AG04450 (cell line): ENCODE data around the gene MAFG. TPM values are rescaled to one million over a fixed set of nuclear protein-coding genes. Genes with fewer than 3 reads are reported as not detected.

Source experiments
- CTCF ChIA-PET: fragments of 300-600, 350-600 bp; formaldehyde crosslinking; extraction: SDS; loops from one replicate; lab custom pipeline; 2022; ENCODE audit warnings: antibody characterized with exemption, inconsistent platforms; lab: Charles Lee
- POLR2A ChIA-PET: fragments of 350-600 bp; formaldehyde crosslinking; extraction: SDS; loops from one replicate; lab custom pipeline; 2021; ENCODE audit warnings: antibody characterized with exemption, inconsistent platforms; lab: Yijun Ruan, JAX
- DNase-seq: peaks from one replicate; pipeline ENCODE4 v3.0.0-alpha.2; 2011; ENCODE audit warnings: low read depth, low spot score
- H3K27ac ChIP-seq: one replicate; pipeline ENCODE4 v1.5.1; 2012; ENCODE audit warnings: low read depth, low read length, control low read depth
- H3K27me3 ChIP-seq: one replicate; pipeline ENCODE4 v1.6.0; 2012; ENCODE audit warnings: low read length; ENCODE audit not compliant: control insufficient read depth, insufficient read depth
- H3K4me3 ChIP-seq: 2 replicates; pipeline ENCODE4 v1.5.1; 2011; ENCODE audit warnings: mild to moderate bottlenecking, low read depth, low read length, control low read depth
- H3K9me3 ChIP-seq: 2 replicates; pipeline ENCODE4 v1.5.1; 2012; ENCODE audit warnings: low read length; ENCODE audit not compliant: control insufficient read depth, insufficient read depth
- CTCF ChIP-seq: IDR thresholded peaks from 2 replicates; pipeline ENCODE4 v1.5.1; 2011; ENCODE audit warnings: low read depth, low read length, control low read depth, inconsistent platforms
- polyA plus RNA-seq: library from polyadenylated mRNA; depleted of rRNA; stranded (reverse); fragments of >200 nt; gene quantifications from 2 replicates; pipeline ENCODE4 v1.2.3, GENCODE V29; 2011

Gene MAFG
- polyA plus RNA-seq, 1 experiment = 17.7 TPM

GRCh38 chr17:81903896-81904599, 23.5 kb downstream of the MAFG start:
- CTCF ChIA-PET = no interaction called here

GRCh38 chr17:81903415-81903831, 24.1 kb downstream of the MAFG start:
- H3K9me3 ChIP-seq = no peaks in the 10 kb centered on the region; the same call in 1 of the 2 replicates
- DNase-seq = no peak
- no peak for TF ChIP-seq CTCF
- no peak overlapping the region for H3K4me3 ChIP-seq
- H3K27me3 ChIP-seq = no peaks in the 10 kb centered on the region
- CTCF ChIA-PET = no interaction called here
- no peak overlapping the region for H3K27ac ChIP-seq
- POLR2A ChIA-PET = interaction anchor here (1.1 kb wide), 1 partner anchor 23 kb away, joined by 3 read pairs; no protein-coding TSS in a partner anchor

More at GRCh38 chr17:81903896-81904599, 23.5 kb downstream of the MAFG start:
- Histone ChIP-seq H3K4me3 (no peak overlapping the region), H3K27me3 (no peaks in the 10 kb centered on the region), H3K9me3 (no peaks in the 10 kb centered on the region; the same call in 1 of the 2 replicates), H3K27ac (no peak overlapping the region)
- no peak for DNase-seq
- TF ChIP-seq CTCF = no peak
- POLR2A ChIA-PET = interaction anchor here (1.1 kb wide), 1 partner anchor 22 kb away, joined by 3 read pairs; no protein-coding TSS in a partner anchor

- Histone ChIP-seq H3K9me3 (no peaks in the 10 kb centered on the region; the same call in 1 of the 2 replicates), H3K27me3 (no peaks in the 10 kb centered on the region), H3K4me3 (peak overlapping the region; percentile 38; the same call in 1 of the 2 replicates), H3K27ac (no peak overlapping the region)
- POLR2A ChIA-PET = interaction anchor here (1.1 kb wide), 1 partner anchor 24 kb away, joined by 3 read pairs; no protein-coding TSS in a partner anchor
- no peak for DNase-seq
- CTCF ChIA-PET = no interaction called here
- TF ChIP-seq CTCF = no peak
Measured at GRCh38 chr17:81902653-81903414, 24.7 kb downstream of the MAFG start.

GRCh38 chr17:81902023-81902652, 25.4 kb downstream of the MAFG start, which contains the start of gene NPB:
NPB (plus strand) TSS chr17:81902238; CDS start chr17:81902278, 40 bp downstream.
- ChIA-PET POLR2A (no interaction called here), CTCF (no interaction called here)
- no peaks in the 10 kb centered on the region; the same call in 1 of the 2 replicates for H3K9me3 ChIP-seq
- H3K4me3 ChIP-seq = peak within 1 kb of the TSS; percentile 38
- H3K27ac ChIP-seq = no peak within 1 kb of the TSS
- H3K27me3 ChIP-seq = no peaks in the 10 kb centered on the region
- no peak for DNase-seq
- TF ChIP-seq CTCF = no peak
